Kidney glomerular epithelial cell (primary cell): Measurements from ENCODE around the gene BIRC2.
"Not testable (repeated sequence)": the region's sequence is repeated elsewhere in the genome, so short reads cannot be mapped to it uniquely, and the experiment has no call there.

Source experiments
- DNase-seq: peaks from one replicate; lab custom pipeline; 2025; lab: John Stamatoyannopoulos, UW

The BIRC2 gene

GRCh38 chr11:102346748-102347461 lies at the start of gene BIRC2:
TSS of gene BIRC2 (plus strand) at chr11:102347214. CDS start at chr11:102349855, 2,641 bp downstream.
- peak; percentile 78 for DNase-seq

GRCh38 chr11:102300837-102301236 lies 46.2 kb upstream of the BIRC2 start:
- not testable (repeated sequence) for DNase-seq

GRCh38 chr11:102302241-102302640 lies 44.8 kb upstream of the BIRC2 start:
- DNase-seq, result no peak

GRCh38 chr11:102304686-102305085 lies 42.3 kb upstream of the BIRC2 start:
- DNase-seq, result no peak

GRCh38 chr11:102305352-102306047 lies 41.5 kb upstream of the BIRC2 start:
- no peak for DNase-seq

GRCh38 chr11:102306048-102306597 lies 40.9 kb upstream of the BIRC2 start:
- DNase-seq, result peak; percentile 28

GRCh38 chr11:102306817-102307726 lies 39.9 kb upstream of the BIRC2 start:
- no peak for DNase-seq

- DNase-seq, result no peak
Observed at GRCh38 chr11:102307727-102308038, 39.3 kb upstream of the BIRC2 start.

- DNase-seq, result no peak
Observed at GRCh38 chr11:102309621-102310541, 37.1 kb upstream of the BIRC2 start.

- no peak for DNase-seq
Observed at GRCh38 chr11:102312667-102313066, 34.3 kb upstream of the BIRC2 start.

GRCh38 chr11:102313238-102313940 lies 33.6 kb upstream of the BIRC2 start:
- DNase-seq, result no peak

GRCh38 chr11:102314784-102315183 lies 32.2 kb upstream of the BIRC2 start:
- DNase-seq, result no peak

GRCh38 chr11:102316346-102316904 lies 30.6 kb upstream of the BIRC2 start:
- DNase-seq, result no peak

- peak; percentile 94 for DNase-seq
Observed at GRCh38 chr11:102317099-102317767, 29.8 kb upstream of the BIRC2 start, which contains the start of gene BIRC3. TSS of gene BIRC3 (plus strand) at chr11:102317484. CDS start at chr11:102324510, 7,026 bp downstream.

GRCh38 chr11:102317768-102318103 lies 29.3 kb upstream of the BIRC2 start:
- DNase-seq, result no peak

- peak; percentile 22 for DNase-seq
Observed at GRCh38 chr11:102318469-102318868, 28.5 kb upstream of the BIRC2 start.

- DNase-seq, result no peak
Observed at GRCh38 chr11:102319544-102319943, 27.5 kb upstream of the BIRC2 start.

- DNase-seq, result no peak
Observed at GRCh38 chr11:102320188-102320587, 26.8 kb upstream of the BIRC2 start.

- DNase-seq, result no peak
Observed at GRCh38 chr11:102320679-102321078, 26.3 kb upstream of the BIRC2 start.

GRCh38 chr11:102322560-102322959 lies 24.5 kb upstream of the BIRC2 start:
- no peak for DNase-seq
